Fibroblast of the aortic adventitia (primary cell): ENCODE results near the gene CDCA8. TPM values are rescaled to one million over a fixed set of nuclear protein-coding genes. Genes with fewer than 3 reads are reported as not detected.

Experiments used
- DNase-seq: peaks from one replicate; pipeline ENCODE4 v3.0.0-alpha.2; 2010; ENCODE audit warnings: low read depth
- H3K4me3 ChIP-seq: 2 replicates; pipeline ENCODE4 v1.5.1; 2011; ENCODE audit warnings: low read depth, mild to moderate bottlenecking, control low read depth, low read length, moderate library complexity
- CTCF ChIP-seq: IDR thresholded peaks from 2 replicates; pipeline ENCODE4 v1.5.1; 2011; ENCODE audit warnings: mild to moderate bottlenecking, low read length, control low read depth, inconsistent platforms; ENCODE audit not compliant: insufficient read depth
- total RNA-seq: library from RNA; depleted of rRNA; stranded (reverse); fragments of >200 nt; gene quantifications from 2 replicates; pipeline ENCODE4 v1.2.3, GENCODE V29; 2012; ENCODE audit warnings: low replicate concordance

CDCA8 gene
- total RNA-seq, 1 donor = 12.8 TPM

GRCh38 chr1:37714226-37714625 lies 21.9 kb downstream of the CDCA8 start:
- no peak for DNase-seq
- no peak overlapping the region for H3K4me3 ChIP-seq
- TF ChIP-seq CTCF = no peak

GRCh38 chr1:37714689-37715088 lies 22.4 kb downstream of the CDCA8 start:
- no peak for DNase-seq
- TF ChIP-seq CTCF = no peak
- H3K4me3 ChIP-seq = no peak overlapping the region

- no peak for DNase-seq
Observed at GRCh38 chr1:37716321-37716720, 24.0 kb downstream of the CDCA8 start.

GRCh38 chr1:37717631-37718030 lies 25.3 kb downstream of the CDCA8 start:
- no peak for TF ChIP-seq CTCF
- no peak overlapping the region for H3K4me3 ChIP-seq
- no peak for DNase-seq

More at GRCh38 chr1:37716321-37716720, 24.0 kb downstream of the CDCA8 start:
- TF ChIP-seq CTCF = no peak
- no peak overlapping the region for H3K4me3 ChIP-seq

GRCh38 chr1:37718181-37718900 lies 26.0 kb downstream of the CDCA8 start:
- no peak for TF ChIP-seq CTCF
- H3K4me3 ChIP-seq = no peak overlapping the region
- no peak for DNase-seq

GRCh38 chr1:37718901-37719571 lies 26.7 kb downstream of the CDCA8 start:
- TF ChIP-seq CTCF = no peak
- DNase-seq = no peak
- no peak overlapping the region for H3K4me3 ChIP-seq
